GM18858 (cell line): ENCODE measurements around the gene ATAD3B.
"Not testable (repeated sequence)": the region's sequence is repeated elsewhere in the genome, so short reads cannot be mapped to it uniquely, and the experiment has no call there.

ENCODE experiments used
- ATAC-seq: cut with Tn5 transposase; IDR thresholded peaks from one replicate; pipeline ENCODE4 v1.9.1; 2021; ENCODE audit not compliant: unreplicated experiment

ATAD3B gene

DNA sequence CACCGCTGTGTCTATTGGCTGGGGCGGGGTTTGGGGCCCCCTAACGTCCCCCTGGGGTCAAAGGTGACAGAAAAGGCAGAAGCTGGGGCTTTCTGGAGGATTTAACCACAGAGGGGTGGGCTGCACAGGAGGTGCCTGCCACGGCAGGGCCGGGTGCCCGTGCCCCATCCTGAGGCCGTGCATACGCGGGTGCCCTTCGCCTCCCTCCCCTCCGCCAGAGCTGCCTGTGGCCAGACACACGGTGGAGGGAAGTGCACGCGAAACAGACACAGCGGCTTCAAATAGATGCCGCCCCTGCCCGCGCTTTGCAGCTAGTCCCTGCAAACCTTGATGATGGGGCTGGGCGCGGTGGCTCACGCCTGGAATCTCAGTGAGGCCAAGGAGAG lies 37.9 kb downstream of the ATAD3B start:
- not testable (repeated sequence) for ATAC-seq

GRCh38 chr1:1510912-1511532 lies 39.5 kb downstream of the ATAD3B start:
- no peak for ATAC-seq

DNA sequence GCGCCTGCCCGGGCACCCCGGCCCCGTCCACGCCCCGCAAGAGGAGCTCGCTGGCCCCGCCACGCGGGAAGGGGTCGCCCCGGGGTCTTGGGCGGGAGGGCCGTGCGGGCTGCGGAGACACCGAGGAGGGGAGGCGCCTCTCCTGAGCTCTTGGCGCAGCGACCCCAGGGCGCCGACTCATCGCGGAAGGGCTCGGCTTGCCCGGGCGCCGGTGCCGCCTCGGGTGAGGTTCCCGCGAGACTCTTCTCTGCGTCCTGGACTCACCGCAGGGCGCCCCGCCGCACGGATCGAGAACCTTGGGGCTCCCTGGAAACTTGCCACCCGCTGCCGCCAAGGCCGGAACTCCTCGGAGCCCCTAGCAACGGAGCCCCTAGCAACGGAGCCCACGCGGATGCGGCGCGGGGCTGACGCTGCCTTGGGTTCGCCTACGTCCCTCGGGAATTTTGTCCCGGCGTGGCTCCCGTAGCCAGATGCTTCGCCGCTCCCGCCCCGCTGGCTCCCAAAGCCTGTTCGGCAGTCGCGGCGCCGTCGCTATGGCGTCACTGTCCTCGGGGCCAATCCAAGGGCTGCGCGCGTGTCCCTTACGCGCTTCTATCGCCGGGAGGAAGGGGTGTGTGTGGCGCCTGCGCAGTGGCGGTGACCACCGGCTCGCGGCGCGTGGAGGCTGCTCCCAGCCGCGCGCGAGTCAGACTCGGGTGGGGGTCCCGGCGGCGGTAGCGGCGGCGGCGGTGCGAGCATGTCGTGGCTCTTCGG lies 40.1 kb downstream of the ATAD3B start, which contains the start of gene ATAD3A:
TSS of gene ATAD3A (plus strand) at position 630 of the 753 bp plus-strand sequence. CDS start at position 737, 107 bp downstream.
- peak; percentile 76 for ATAC-seq

DNA sequence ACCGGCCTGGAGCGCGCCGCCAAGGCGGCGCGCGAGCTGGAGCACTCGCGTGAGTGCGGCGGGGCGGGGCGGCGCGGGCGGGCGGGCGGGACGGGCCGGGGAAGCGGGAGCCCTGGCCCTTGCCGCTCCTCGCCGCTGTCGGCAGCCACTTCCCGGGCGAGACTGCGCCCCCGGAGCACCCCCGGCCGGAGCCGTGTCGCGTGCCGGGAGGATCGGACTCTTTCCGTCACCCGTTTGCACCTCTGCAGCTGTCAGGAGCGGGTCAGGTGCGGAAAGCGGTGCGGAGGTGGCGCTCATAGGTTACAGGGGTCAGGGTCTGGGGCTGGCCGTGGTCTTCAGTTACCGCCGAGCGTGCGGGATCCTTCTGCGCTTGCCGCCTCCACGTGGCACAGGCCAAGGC lies 40.9 kb downstream of the ATAD3B start:
- ATAC-seq, result peak; percentile 12

DNA sequence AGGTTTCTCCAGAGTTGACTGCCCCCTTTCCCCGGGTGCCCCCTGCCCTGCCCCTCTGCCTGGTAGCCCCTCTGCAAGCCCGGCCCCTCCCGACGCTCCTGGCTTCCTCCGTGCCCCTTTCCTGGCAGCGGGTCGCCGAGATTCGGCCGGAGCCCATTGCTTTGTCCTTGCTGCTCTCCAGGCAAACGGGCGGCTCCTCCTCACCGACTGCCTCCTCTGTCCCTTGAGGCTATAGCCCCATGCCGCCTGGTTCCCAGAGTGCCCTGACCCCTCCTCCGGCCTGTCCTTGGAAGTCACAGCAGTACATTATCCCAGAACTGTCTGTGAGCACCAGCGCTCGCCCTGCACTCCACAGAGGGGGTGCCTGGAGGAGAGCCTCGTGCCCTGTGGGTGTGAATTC lies 42.1 kb downstream of the ATAD3B start:
- not testable (repeated sequence) for ATAC-seq

- not testable (repeated sequence) for ATAC-seq
Measured at GRCh38 chr1:1514376-1514775, 42.8 kb downstream of the ATAD3B start.

- not testable (repeated sequence) for ATAC-seq
Measured at GRCh38 chr1:1516923-1517322, 45.4 kb downstream of the ATAD3B start.

DNA sequence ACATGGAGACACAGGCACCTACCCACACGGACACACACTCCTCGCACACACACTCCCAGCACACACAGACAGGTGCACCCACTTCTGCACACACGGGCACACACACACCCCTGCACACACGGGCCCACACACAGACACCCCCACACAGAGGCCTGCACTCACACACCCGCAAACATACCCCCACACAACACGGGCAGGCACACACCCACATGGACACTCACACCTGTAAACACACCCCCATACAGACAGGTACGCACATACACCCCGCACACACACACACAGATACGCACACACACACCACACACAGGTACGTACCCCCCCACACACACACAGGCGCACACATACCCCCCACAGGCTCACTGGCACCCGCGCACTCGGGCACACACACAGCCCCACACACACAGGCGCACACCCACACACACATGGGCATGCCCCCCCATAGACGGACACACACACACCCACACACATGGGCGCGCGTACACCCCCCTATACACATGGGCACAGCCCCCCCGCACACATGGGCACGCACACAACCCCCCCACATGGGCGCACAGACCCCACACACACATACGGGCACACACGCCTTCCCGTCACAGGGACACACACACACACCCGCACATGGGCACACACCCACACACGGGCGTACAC lies 46.5 kb downstream of the ATAD3B start:
- no peak for ATAC-seq

DNA sequence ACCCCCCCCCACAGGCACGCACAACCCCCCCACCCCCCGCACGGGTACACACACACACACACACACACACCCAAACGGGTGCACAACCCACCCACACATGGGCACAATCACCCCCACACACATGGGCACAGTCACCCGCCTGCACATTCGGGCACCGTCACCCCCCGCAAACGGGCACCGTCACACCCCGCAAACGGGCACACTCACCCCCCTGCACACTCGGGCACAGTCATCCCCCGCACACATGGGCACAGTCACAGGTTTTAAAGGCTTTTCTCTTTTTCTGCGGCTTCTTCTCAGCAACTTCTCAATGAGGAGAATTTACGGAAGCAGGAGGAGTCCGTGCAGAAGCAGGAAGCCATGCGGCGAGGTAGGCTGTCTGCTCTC lies 47.0 kb downstream of the ATAD3B start:
- ATAC-seq, result not testable (repeated sequence)

DNA sequence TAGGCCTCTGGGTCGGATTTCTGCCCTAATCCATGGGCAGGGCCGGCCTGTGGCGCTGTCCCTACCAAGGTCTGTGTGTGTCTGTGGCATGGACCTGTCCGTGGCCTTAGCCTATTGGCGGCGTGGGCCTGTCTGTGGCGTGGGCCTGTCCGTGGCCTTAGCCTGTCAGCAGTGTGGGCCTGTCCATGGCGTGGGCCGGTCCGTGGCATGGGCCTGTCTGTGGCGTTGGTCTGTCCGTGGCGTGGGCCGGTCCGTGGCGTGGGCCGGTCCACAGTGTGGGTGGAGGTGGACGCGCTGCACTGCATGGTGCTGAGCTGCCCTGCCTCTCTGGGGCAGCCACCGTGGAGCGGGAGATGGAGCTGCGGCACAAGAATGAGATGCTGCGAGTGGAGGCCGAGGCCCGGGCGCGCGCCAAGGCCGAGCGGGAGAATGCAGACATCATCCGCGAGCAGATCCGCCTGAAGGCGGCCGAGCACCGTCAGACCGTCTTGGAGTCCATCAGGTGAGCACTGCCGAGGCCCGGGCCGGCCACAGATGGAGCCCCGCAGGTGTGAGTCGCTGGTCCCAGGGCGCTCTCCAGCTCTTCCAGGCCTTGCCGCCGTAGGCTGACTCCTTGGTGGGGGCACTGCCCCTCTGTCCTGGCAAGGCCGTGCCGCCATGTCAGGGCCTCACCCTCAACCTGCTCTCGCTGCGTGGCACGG lies 48.4 kb downstream of the ATAD3B start:
- not testable (repeated sequence) for ATAC-seq

DNA sequence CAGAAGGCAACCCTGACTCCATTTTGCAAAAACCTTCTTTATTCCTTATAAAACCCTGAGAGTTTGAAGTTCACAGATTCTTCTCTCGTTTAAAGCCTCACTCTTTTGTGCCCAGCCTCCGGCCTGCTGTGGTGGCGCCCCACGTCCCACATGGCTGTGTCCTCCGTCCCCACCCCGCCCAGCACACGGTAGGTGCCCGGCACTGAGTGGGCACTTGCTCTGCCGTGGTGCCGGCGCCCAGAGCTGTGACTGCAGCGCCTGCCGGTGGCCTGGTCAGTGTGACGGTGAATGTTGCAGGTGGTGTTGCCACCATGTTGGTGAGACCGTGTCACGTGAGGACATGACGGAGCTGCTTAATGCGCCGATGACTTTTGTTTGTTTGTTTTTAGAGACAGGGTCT lies 49.8 kb downstream of the ATAD3B start:
- no peak for ATAC-seq

DNA sequence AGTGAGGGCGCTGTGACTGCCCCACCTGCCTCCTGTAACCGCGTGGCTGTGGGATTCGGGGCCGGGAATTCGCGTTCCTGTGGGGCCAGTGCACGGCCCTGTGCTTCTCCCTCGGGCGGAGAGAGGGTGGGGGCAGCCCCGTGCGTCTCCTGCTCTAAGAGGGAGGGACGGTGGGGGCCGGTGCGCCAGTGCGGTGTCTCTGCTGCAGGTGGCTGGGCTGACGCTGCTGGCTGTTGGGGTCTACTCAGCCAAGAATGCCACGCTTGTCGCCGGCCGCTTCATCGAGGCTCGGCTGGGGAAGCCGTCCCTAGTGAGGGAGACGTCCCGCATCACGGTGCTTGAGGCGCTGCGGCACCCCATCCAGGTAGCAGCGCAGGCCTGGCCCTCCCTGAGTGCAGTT lies 51.0 kb downstream of the ATAD3B start:
- ATAC-seq, result not testable (repeated sequence)

GRCh38 chr1:1523226-1523625 lies 51.7 kb downstream of the ATAD3B start:
- not testable (repeated sequence) for ATAC-seq

GRCh38 chr1:1523651-1524050 lies 52.1 kb downstream of the ATAD3B start:
- ATAC-seq, result not testable (repeated sequence)

DNA sequence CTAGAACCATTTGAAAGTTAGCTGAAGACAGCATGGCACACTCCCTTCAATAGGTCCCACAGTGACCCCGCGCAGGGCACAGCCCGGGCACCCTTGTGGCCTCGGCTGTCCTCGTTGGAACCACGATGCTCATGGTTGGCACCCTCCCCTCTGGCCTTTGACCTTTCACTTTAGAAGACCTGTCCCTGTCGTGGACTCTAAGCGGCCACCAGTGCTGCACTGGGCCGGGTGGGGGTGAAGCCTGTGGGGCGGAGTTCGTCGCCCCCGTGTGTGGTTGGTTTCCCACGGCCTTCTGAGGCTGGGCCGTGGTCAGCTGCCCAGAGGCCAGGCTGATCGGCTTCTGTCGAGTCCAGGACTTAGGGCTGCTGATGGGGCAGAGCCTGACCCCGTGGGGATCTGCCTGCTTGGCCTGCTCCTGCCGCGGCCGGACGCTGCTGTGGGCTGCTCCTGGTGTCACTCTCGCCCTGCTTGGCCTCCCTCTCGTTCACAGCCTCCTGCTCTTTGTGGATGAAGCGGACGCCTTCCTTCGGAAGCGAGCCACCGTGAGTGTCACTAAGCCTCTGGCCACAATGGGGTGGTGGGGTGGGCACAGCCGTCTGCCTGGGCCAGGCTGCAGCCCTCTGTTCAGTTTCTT lies 53.3 kb downstream of the ATAD3B start:
- ATAC-seq, result not testable (repeated sequence)

- ATAC-seq, result not testable (repeated sequence)
Measured at GRCh38 chr1:1526476-1526875, 54.9 kb downstream of the ATAD3B start.

GRCh38 chr1:1527092-1527816 lies 55.7 kb downstream of the ATAD3B start:
- no peak for ATAC-seq

DNA sequence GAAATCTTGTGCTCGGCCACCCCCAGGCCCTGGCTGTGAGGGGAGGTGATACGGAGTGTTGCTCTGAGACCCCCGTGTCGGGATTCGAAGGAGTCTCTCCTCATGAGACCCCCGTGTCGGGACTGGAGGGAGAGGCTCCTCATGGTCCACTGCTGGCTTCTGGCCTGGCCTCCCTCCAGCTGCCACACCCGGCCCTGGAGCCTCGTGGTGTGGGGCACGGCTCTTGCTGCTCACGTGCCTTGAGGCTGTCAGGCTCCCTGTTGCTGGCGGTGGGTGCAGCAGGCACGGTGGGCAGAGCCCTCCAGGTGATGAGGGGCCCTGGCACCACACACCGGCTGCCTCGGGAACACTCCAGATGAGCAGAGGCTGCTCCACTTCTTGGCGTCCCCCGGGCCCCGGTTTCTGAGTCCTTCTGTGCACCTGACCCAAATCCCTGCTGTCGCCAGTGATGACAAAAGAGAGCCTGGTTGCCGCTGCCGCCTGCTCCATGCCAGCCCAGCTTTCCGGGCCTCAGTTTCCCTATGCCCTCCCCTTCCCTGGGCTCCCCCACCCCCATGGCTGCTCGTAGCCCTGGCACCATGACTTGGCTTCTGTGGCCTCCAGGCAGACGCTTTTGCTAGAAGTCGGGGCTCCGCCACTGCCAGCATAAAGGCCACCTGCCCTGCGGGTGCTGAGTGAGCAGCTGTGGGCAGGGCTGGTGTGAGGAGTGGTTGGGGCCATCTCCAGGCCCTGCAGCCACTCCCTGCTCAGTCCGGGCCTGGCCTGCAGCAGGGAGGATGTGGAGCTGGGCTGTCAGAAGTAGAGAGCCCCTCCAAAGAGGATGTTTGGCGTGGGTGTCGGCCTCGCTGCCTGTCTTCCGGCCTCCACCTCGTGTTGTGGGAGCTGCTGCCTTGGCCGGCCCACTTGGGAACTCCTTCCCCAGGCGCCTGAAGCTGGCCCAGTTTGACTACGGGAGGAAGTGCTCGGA lies 57.0 kb downstream of the ATAD3B start:
- no peak for ATAC-seq

GRCh38 chr1:1529321-1529720 lies 57.8 kb downstream of the ATAD3B start:
- no peak for ATAC-seq
